Choroid plexus epithelial cell (primary cell): ENCODE measurements around the gene TIAM2.

Experiments
- DNase-seq: peaks from one replicate; pipeline ENCODE4 v3.0.0-alpha.2; 2010; ENCODE audit warnings: low read depth
- H3K4me3 ChIP-seq: 2 replicates; pipeline ENCODE4 v1.5.1; 2011; ENCODE audit warnings: low read depth, mild to moderate bottlenecking, control low read depth, low read length, moderate library complexity
- TF ChIP-seq, protein P1 (sequence below): conservative IDR thresholded peaks from 2 replicates; pipeline ENCODE4 v1.5.1; 2011; ENCODE audit warnings: low read depth, mild to moderate bottlenecking, control low read depth, inconsistent platforms, low read length, moderate library complexity

The TIAM2 gene

DNA sequence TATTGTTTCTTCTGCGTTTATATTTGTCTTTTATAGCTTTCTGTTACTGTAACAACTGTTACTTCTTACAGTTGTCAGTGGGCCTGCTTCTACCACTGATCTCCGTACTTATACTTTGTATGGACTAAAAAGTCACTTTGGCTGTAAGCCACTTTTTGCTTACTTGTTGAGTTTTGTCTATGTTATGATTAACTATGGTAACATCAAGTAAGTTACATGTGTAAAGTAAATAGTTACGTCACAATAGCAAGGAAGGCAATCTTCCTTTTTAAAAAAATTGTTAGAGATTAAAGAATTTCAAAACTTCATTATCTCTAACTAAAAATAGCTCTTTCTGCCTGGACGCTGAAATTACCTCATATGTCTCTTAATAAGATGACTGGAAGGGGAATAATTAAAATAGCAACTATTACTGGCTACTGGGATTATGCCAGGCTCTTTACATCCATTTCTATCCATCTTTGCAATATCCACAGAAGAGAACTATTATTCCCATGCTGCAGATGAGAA lies 308.3 kb downstream of the TIAM2 start:
- DNase-seq: peak; percentile 72
- H3K4me3 ChIP-seq: no peak overlapping the region
- TF ChIP-seq, protein P1, sequence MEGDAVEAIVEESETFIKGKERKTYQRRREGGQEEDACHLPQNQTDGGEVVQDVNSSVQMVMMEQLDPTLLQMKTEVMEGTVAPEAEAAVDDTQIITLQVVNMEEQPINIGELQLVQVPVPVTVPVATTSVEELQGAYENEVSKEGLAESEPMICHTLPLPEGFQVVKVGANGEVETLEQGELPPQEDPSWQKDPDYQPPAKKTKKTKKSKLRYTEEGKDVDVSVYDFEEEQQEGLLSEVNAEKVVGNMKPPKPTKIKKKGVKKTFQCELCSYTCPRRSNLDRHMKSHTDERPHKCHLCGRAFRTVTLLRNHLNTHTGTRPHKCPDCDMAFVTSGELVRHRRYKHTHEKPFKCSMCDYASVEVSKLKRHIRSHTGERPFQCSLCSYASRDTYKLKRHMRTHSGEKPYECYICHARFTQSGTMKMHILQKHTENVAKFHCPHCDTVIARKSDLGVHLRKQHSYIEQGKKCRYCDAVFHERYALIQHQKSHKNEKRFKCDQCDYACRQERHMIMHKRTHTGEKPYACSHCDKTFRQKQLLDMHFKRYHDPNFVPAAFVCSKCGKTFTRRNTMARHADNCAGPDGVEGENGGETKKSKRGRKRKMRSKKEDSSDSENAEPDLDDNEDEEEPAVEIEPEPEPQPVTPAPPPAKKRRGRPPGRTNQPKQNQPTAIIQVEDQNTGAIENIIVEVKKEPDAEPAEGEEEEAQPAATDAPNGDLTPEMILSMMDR: no peak

- DNase-seq: no peak
- H3K4me3 ChIP-seq: no peak overlapping the region
- TF ChIP-seq, protein P1: no peak
Observed at GRCh38 chr6:155306958-155307357, 311.8 kb downstream of the TIAM2 start.
